ENCODE data around the gene DLGAP5.

DLGAP5 gene

GRCh38 chr14:55206175-55206693 lies 14.8 kb upstream of the DLGAP5 start:
- no peak overlapping the region for H3K4me3 ChIP-seq (replicated peaks; ENCODE audit: low read depth, low read length)
- no peak for DNase-seq (ENCODE audit: extremely low read depth, low read depth)
- no peak for TF ChIP-seq CTCF (IDR thresholded peaks at IDR 0.05; ENCODE audit: low read depth, low read length, missing control alignments)

DNA sequence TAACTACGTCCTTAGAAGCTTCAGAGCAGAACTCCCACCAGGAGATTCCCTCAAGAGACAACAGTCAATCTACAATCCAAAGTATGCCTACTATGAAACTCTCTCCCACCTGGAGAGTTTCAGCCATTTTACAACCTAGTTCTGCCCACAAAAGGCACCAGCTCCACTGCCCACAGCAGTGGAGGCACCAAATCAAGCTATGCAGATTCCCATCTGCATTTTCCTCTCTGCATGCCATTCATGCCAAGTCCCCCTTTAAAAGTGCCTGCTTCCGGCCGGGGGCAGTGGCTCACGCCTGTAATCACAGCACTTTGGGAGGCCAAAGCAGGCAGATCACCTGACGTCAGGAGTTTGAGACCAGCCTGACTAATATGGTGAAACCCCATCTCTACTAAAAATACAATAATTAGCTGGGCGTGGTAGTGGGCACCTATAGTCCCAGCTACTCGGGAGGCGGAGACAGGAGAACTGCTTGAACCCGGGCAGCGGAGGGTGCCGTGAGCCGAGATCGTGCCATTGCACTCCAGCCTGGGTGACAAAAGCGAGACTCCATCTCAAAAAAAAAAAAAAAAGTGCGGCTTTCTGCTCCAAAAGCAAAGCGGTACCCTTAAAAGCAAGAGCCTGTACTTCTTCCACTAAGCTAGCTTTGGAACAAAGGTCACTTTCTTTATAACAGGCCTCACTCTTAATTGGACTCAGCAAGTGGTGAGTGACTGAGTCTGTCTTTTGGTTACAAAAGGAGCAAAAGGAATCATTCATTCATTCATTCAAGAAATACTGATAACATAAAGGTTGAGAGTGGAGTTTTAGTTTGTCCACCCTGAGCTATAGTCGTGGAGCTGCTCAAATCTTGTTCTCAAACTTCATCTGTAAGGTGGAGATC lies 10.1 kb upstream of the DLGAP5 start:
- no peak for DNase-seq (ENCODE audit: extremely low read depth, low read depth)
- TF ChIP-seq CTCF (IDR thresholded peaks at IDR 0.05; ENCODE audit: low read depth, low read length, missing control alignments): no peak
- no peak overlapping the region for H3K4me3 ChIP-seq (replicated peaks; ENCODE audit: low read depth, low read length)

- TF ChIP-seq CTCF (IDR thresholded peaks at IDR 0.05; ENCODE audit: low read depth, low read length, missing control alignments): no peak
- no peak for DNase-seq (ENCODE audit: extremely low read depth, low read depth)
- H3K4me3 ChIP-seq (replicated peaks; ENCODE audit: low read depth, low read length): no peak overlapping the region
Measured at GRCh38 chr14:55200651-55201050, 9.3 kb upstream of the DLGAP5 start.

DNA sequence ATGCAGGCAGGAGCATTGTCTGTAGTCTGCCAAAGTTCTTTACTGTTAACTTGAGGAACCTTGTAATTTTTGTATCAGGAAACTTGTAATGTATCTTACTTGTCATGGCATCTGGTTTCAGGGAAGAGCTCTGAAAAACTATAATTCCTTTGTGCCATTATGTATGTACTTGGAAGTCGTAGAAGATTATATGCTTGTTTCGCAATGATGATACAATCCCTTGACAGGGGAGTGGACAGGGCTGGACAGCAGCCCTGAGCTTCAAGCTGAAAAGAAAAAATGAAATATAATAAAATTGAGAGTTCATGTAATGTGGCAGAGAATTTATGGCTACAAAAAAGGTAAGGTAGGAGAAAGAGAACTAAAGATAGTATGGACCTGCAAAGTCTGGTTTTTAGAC lies 7.4 kb upstream of the DLGAP5 start:
- no peak overlapping the region for H3K4me3 ChIP-seq (replicated peaks; ENCODE audit: low read depth, low read length)
- no peak for DNase-seq (ENCODE audit: extremely low read depth, low read depth)
- TF ChIP-seq CTCF (IDR thresholded peaks at IDR 0.05; ENCODE audit: low read depth, low read length, missing control alignments): no peak

GRCh38 chr14:55194656-55195355 lies 3.4 kb upstream of the DLGAP5 start:
- TF ChIP-seq CTCF (IDR thresholded peaks at IDR 0.05; ENCODE audit: low read depth, low read length, missing control alignments): no peak
- no peak for DNase-seq (ENCODE audit: extremely low read depth, low read depth)

DNA sequence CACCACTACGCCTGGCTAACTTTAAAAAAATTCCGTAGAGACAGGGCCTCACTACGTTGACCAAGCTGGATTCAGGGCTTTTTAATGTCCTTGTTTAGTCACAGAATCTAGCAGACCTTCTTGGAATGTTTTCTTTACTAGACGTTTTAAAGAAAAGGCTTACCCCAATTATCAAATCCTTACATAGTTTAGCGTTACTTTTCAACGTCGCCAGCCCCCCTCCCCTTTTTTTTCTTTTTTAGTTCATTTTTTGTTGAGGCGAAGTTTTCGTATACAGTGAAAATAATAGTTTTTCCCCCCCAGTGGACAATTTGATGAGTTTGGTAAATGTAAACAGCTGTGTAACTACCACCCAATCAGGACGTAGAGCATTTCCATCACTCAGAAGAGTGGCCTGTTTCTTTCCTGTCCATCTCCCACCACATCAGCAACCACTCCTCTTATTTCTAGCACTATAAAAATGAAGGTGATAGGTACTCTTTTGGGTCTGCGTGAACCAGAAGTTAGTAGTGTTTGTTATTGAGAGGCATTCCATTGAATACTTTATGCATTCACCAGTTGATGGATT lies 753 bp upstream of the DLGAP5 start:
- TF ChIP-seq CTCF (IDR thresholded peaks at IDR 0.05; ENCODE audit: low read depth, low read length, missing control alignments): no peak
- peak overlapping the region; percentile 52 for H3K4me3 ChIP-seq (replicated peaks; ENCODE audit: low read depth, low read length)
- no peak for DNase-seq (ENCODE audit: extremely low read depth, low read depth)

More at GRCh38 chr14:55194656-55195355, 3.4 kb upstream of the DLGAP5 start:
- no peak overlapping the region for H3K4me3 ChIP-seq (replicated peaks; ENCODE audit: low read depth, low read length)
